Muscle layer of duodenum (tissue), 2 donors: Measurements from ENCODE around the gene PAM.

Experiments
- H3K27ac ChIP-seq: one replicate; pipeline ENCODE4 v1.7.0; 2013; ENCODE audit warnings: mild to moderate bottlenecking, low read length
- H3K27me3 ChIP-seq: one replicate; pipeline ENCODE4 v1.7.0; 2013; ENCODE audit warnings: low read depth, mild to moderate bottlenecking, control low read depth, low read length
- H3K36me3 ChIP-seq, 2 donors: one replicate each; pipeline ENCODE4 v1.7.0; 2013; ENCODE audit warnings: low read length in 2 of 2, control low read depth in 1 of 2, mild to moderate bottlenecking in 1 of 2; ENCODE audit not compliant: insufficient read depth in 2 of 2, control insufficient read depth in 1 of 2
- H3K4me1 ChIP-seq, 2 donors: one replicate each; pipeline ENCODE4 v1.7.0; 2013; ENCODE audit warnings: low read length in 2 of 2, mild to moderate bottlenecking in 2 of 2, control low read depth in 1 of 2, moderate library complexity in 1 of 2; ENCODE audit not compliant: insufficient read depth in 2 of 2, control insufficient read depth in 1 of 2
- H3K4me3 ChIP-seq, 2 donors: one replicate each; pipeline ENCODE4 v1.7.0; 2013; ENCODE audit warnings: low read length in 2 of 2, low read depth in 1 of 2, mild to moderate bottlenecking in 1 of 2
- H3K9me3 ChIP-seq, 2 donors: one replicate each; pipeline ENCODE4 v1.7.0; 2013; ENCODE audit warnings: low read length in 2 of 2, control low read depth in 1 of 2, mild to moderate bottlenecking in 1 of 2; ENCODE audit not compliant: control insufficient read depth in 1 of 2
- donor health status: healthy.

The PAM gene

DNA sequence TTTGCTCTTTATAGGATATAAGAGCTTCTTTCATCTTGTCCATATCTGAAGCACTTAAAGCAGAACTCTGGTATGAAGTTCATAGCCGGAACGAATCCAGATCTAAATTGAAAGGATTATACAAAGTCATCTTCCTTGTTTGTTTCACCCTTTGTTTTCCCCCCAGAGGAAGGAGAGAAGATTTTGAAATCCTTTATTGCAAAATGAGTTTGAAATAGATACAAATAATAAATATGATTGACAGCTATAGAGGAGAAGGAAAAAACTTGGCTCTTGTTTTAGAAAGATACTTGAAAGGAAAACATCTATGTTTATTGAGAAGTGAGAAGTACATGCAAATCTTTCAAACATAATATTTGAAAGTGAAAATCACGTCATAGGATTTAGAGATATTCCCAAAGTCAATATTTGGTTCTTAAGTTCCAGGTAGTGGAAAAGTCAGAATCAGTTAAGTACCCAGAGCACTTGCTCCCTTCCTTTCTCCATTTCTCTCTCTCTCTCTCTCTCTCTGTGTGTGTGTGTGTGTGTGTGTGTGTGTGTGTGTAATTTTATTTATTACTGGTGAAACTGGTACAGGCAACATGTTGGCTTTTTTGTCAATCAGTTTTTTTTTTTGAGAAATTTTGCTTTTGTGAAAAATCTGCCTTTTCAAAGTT is 27.2 kb downstream of the PAM start:
- Histone ChIP-seq H3K4me3 (no peak overlapping the region), H3K36me3 (no peaks in the 10 kb centered on the region), H3K4me1 (peaks cover 0 to 14% of the 10 kb centered on the region in 2 donors), H3K27ac (no peak overlapping the region), H3K27me3 (no peaks in the 10 kb centered on the region), H3K9me3 (no peaks in the 10 kb centered on the region)

DNA sequence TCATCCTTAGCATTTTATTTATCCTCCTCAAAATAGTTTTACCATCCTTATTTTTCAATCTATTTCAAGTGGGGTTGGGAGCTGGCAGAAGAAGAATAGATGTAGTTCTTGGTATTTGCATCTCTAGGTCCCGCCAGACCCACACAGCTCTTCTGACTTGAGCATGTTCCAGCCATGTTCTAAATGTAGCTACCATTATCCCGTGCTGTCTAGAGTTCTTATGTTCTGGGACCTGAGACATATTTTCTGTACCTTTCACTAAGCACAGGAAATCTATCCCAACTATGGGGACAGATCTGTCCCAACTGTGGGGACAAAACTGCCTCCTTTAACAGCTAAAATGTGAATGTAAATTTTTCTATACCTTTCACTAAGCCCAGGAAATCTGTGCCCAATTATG is 32.0 kb downstream of the PAM start:
- no peaks in the 10 kb centered on the region for H3K9me3 ChIP-seq
- peaks cover 0 to 4% of the 10 kb centered on the region in 2 donors for H3K4me1 ChIP-seq
- H3K36me3 ChIP-seq = no peaks in the 10 kb centered on the region
- H3K27ac ChIP-seq = no peak overlapping the region
- H3K4me3 ChIP-seq = no peak overlapping the region
- no peaks in the 10 kb centered on the region for H3K27me3 ChIP-seq

DNA sequence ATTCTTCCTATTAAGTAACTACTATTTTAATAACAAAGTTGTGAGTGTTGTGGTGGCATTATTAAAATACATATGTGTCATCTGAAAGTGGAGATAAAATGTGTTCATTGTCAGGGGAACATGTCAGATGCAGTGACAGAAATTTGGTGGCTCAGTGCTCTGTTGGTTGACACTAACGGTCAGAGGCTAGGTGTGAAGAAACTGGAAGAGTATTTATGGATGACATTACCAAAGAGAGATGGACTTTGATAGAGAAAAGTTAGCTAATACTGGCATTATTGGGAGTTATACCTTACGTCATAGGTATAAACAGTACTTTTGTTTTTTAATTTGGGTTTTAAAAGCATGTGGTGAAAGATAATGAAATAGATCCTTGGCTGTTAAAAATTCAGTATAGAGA is 33.7 kb downstream of the PAM start:
- H3K9me3 ChIP-seq = no peaks in the 10 kb centered on the region
- H3K4me3 ChIP-seq = no peak overlapping the region
- no peaks in the 10 kb centered on the region for H3K27me3 ChIP-seq
- H3K4me1 ChIP-seq = no peaks in the 10 kb centered on the region
- no peak overlapping the region for H3K27ac ChIP-seq
- no peaks in the 10 kb centered on the region for H3K36me3 ChIP-seq

DNA sequence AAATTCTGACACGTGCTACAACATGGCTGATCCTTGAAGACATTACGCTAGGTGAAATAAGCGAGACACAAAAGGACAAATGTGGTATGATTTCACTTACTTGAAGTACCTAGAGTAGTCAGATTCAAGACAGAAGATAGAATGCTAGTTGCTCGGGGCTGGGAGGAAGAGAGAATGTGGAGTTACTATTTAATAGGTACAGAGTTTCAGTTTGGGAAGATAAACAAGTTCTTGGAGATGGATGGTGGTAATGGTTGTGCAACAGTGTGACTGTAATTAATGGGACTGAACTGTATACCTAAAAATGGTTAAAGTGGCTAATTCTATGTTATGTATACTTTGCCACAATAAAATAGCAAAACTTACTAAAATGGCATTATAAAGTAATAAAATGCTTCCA is 34.4 kb downstream of the PAM start:
- Histone ChIP-seq H3K36me3 (no peaks in the 10 kb centered on the region), H3K27me3 (no peaks in the 10 kb centered on the region), H3K27ac (no peak overlapping the region), H3K4me1 (no peaks in the 10 kb centered on the region), H3K4me3 (no peak overlapping the region), H3K9me3 (no peaks in the 10 kb centered on the region)

DNA sequence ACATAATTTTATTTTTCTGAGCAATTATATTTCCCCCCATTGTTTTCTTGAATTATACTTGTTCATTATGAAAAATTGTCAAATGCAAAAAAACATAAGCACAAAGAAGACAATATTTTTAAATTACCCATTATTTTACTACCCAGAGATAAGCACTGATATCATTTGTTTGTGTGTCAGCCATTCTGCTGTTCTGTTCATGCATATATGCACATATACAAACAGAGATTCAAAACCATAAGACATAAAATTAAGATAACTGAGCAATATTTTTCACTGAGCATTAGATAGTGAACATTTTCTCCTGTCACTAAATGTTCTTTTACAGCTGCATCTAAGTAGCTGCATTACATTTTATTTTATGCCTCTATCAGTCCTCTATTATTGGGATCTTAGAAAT is 35.6 kb downstream of the PAM start:
- Histone ChIP-seq H3K27me3 (no peaks in the 10 kb centered on the region), H3K27ac (no peak overlapping the region), H3K36me3 (no peaks in the 10 kb centered on the region), H3K4me3 (no peak overlapping the region), H3K4me1 (no peaks in the 10 kb centered on the region), H3K9me3 (no peaks in the 10 kb centered on the region)

DNA sequence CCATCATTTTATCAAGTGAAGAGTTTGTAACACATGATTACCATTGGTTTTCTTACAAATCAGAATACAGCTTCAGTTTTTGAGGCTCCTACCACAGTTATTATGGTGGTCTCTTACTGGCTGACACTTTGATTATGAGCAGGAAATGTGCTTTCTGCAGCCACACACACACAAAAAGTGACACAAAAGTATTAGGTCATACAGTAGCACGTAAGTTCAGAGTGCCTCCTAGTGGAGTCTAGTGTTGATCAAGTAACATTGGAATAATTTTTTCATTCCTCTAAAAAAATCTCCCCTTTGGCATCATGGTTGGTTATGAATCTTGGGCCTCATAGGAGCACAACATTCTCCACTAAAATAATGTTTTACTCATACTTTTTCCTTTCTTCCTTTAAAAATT is 37.6 kb downstream of the PAM start:
- no peak overlapping the region for H3K27ac ChIP-seq
- H3K27me3 ChIP-seq = no peaks in the 10 kb centered on the region

DNA sequence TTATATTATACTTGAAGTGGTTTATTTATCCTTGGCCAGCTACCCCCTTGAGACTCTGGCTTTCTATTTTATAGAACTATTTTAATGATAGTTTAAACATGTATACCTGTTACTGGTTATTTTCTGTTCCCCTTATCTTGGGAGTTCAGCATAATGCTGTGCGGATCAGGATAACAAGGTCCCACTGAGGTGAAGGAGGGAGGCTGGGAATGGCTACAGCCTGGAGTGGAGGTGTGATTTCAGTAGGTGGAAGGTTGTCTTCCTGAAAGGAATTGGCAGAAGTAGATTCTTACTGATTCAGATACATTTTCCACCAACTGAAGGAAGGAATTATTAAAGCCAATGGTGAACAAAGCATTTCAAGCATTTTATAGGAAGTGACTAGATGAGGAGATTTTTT is 38.9 kb downstream of the PAM start:
- Histone ChIP-seq H3K27me3 (no peaks in the 10 kb centered on the region), H3K4me3 (no peak overlapping the region), H3K4me1 (no peaks in the 10 kb centered on the region), H3K9me3 (no peaks in the 10 kb centered on the region), H3K36me3 (no peaks in the 10 kb centered on the region), H3K27ac (no peak overlapping the region)

More for the DNA sequence above, 37.6 kb downstream of the PAM start:
- H3K36me3 ChIP-seq = no peaks in the 10 kb centered on the region
- H3K4me3 ChIP-seq = no peak overlapping the region
- no peaks in the 10 kb centered on the region for H3K9me3 ChIP-seq
- no peaks in the 10 kb centered on the region for H3K4me1 ChIP-seq

DNA sequence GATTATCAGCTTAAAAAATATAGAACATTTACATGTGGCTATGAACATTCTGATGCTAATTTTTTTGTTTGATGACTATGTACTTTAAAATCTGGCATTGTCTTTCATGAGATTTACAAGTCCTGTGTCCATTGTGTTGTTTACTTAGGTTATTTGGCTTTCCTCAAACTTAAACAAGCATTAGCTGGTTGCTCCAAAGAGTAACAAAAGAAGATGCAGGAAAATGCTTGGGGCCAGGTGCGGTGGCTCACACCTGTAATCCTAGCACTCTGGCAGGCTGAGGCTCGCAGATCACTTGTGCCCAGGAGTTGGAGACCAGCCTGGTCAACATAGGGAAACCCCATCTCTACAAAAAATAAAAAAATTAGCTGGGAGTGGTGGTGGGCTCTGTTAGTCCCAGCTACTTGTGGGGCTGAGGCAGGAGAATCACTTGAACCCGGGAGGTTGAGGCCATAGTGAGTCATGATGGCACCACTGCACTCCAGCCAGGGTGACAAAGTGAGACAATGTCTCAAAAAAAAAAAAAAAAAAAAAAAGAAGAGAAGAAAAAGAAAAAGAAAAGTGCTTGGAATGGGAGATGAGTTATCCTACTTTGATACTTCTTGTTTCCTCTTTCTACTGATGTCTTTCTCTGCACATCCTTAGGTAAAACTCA is 39.7 kb downstream of the PAM start:
- no peaks in the 10 kb centered on the region for H3K36me3 ChIP-seq
- no peak overlapping the region for H3K27ac ChIP-seq
- no peaks in the 10 kb centered on the region for H3K4me1 ChIP-seq
- no peak overlapping the region for H3K4me3 ChIP-seq
- H3K27me3 ChIP-seq = no peaks in the 10 kb centered on the region
- no peaks in the 10 kb centered on the region for H3K9me3 ChIP-seq

DNA sequence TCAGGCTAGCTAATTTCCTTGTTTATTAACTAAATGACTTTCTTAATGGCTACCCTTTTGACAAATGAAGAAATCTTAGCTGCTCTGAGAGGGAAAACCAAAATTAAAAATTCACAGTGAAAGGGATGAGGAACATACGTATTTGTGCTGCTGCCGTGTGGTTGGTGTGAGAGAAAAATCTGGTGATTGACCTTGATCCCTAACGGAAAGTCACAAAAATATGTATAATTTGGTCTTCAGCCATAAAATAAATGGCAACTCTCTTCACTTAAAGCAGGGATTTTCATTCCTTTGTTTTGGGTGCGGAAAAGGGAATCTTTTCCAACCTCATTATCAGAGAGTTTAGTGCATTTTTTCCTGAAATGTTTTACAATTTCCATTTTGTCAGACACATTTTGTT is 40.4 kb downstream of the PAM start:
- Histone ChIP-seq H3K36me3 (no peaks in the 10 kb centered on the region), H3K4me1 (no peaks in the 10 kb centered on the region), H3K27ac (no peak overlapping the region), H3K9me3 (no peaks in the 10 kb centered on the region), H3K27me3 (no peaks in the 10 kb centered on the region), H3K4me3 (no peak overlapping the region)

DNA sequence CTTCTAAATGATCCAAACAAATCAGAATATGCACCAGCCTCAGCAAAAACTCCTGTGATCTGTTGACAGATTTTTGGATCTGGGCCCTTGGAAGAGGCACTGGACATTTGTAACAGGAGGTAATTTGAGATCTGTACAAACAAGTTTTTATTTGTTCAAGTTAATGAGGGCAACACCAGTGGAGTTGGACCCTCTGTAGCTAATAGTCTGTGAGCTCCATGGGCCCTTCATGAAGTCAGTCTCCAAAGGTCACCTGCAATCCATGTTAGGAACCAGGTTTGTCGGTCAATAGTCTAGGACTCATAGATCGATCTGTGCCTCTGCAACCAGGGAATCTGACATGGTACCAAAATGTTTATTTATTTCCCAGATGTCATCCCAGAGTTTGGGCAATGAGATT is 40.9 kb downstream of the PAM start:
- Histone ChIP-seq H3K27ac (no peak overlapping the region), H3K36me3 (no peaks in the 10 kb centered on the region), H3K27me3 (no peaks in the 10 kb centered on the region), H3K9me3 (no peaks in the 10 kb centered on the region), H3K4me3 (no peak overlapping the region), H3K4me1 (no peaks in the 10 kb centered on the region)

DNA sequence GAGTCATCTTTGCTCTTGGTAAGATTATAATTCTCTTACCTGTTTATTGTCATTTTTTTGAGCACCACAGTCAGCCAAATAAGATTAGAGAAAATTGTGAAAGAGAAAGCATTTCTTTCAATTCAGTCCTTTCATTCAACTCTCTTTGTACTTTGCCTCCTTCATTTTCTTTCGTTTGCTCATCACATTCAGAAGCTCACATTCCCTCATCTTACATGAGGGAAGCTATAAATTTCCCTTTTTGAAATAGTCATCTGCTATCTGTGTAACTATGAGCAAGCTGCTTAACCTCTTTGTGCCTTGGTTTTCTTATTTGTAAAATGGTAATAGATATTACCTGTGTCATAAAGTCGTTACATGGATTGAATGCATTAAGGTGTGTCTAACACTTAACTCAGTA is 41.4 kb downstream of the PAM start:
- Histone ChIP-seq H3K9me3 (no peaks in the 10 kb centered on the region), H3K27ac (no peak overlapping the region)

DNA sequence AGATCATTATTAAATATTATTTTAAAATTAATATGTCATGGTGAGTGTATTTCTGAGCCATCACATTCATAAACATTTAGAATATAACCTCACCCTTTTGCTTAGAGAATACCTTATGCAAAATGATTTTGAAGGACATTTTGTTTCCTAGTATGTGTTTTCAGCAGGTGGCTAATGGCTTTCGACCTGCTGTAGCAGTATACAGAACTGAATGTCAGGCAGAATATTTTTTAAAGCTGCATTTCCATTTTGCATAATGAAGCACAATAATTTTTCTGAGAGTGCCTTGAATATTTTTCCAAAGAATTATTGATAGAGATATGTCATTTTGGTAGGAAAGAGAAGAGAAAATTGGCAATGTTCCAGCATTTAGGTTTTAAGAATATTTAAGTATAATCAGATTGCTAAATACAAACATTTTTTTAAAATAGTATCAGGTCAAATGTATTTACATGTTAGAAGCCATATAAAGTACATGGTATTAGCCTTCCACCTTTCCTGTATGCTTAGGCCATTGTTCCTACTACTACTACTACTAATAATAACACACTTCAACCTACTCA is 42.3 kb downstream of the PAM start:
- Histone ChIP-seq H3K9me3 (no peaks in the 10 kb centered on the region), H3K4me3 (no peak overlapping the region), H3K36me3 (no peaks in the 10 kb centered on the region), H3K4me1 (peaks cover 0 to 4% of the 10 kb centered on the region in 2 donors), H3K27me3 (no peaks in the 10 kb centered on the region), H3K27ac (no peak overlapping the region)

More for the DNA sequence above, 41.4 kb downstream of the PAM start:
- Histone ChIP-seq H3K4me3 (no peak overlapping the region), H3K27me3 (no peaks in the 10 kb centered on the region), H3K4me1 (no peaks in the 10 kb centered on the region), H3K36me3 (no peaks in the 10 kb centered on the region)
